MCF 10A (cell line): ENCODE results near the gene ITIH4. TPM values are rescaled to one million over a fixed set of nuclear protein-coding genes. Genes with fewer than 3 reads are reported as not detected.

Source experiments
- BruUV-seq: library from RNA; stranded (reverse); fragments of 400-500 nt; replicated peaks from 2 replicates; lab custom pipeline; 2021; lab: Mats Ljungman, UMichigan
- CTCF ChIA-PET: fragments of 300-600 bp; sonication (Branson Sonifier 250); formaldehyde crosslinking; extraction: SDS; loops from one replicate; lab custom pipeline; 2021; ENCODE audit warnings: antibody characterized with exemption, inconsistent platforms; lab: Yijun Ruan, JAX
- POLR2A ChIA-PET: fragments of 300-600, 350-650 bp; sonication (Branson Sonifier 250); formaldehyde crosslinking; extraction: SDS; loops from one replicate; lab custom pipeline; 2020; ENCODE audit warnings: antibody characterized with exemption, inconsistent platforms; lab: Yijun Ruan, JAX
- DNase-seq: peaks from one replicate; pipeline ENCODE4 v3.0.0-alpha.2; 2018; ENCODE audit not compliant: unreplicated experiment
- H3K27ac Mint-ChIP-seq: one replicate; pipeline ENCODE4 v1.8.0; 2022; ENCODE audit warnings: mild to moderate bottlenecking, low read depth, mixed read lengths; ENCODE audit not compliant: unreplicated experiment
- H3K27me3 Mint-ChIP-seq: one replicate; pipeline ENCODE4 v1.8.0; 2022; ENCODE audit warnings: mixed read lengths; ENCODE audit not compliant: insufficient read depth, unreplicated experiment
- H3K36me3 Mint-ChIP-seq: one replicate; pipeline ENCODE4 v1.8.0; 2022; ENCODE audit warnings: mild to moderate bottlenecking, moderate library complexity, mixed read lengths; ENCODE audit not compliant: insufficient read depth, unreplicated experiment
- H3K4me1 Mint-ChIP-seq: one replicate; pipeline ENCODE4 v1.8.0; 2022; ENCODE audit warnings: mixed read lengths; ENCODE audit not compliant: insufficient read depth, unreplicated experiment
- H3K4me3 Mint-ChIP-seq: one replicate; pipeline ENCODE4 v1.8.0; 2022; ENCODE audit warnings: mild to moderate bottlenecking, moderate library complexity, mixed read lengths; ENCODE audit not compliant: unreplicated experiment
- H3K9me3 Mint-ChIP-seq: one replicate; pipeline ENCODE4 v1.8.0; 2022; ENCODE audit warnings: mixed read lengths; ENCODE audit not compliant: unreplicated experiment
- CTCF ChIP-seq: fragments of 200-600 bp; IDR thresholded peaks from one replicate; pipeline ENCODE4 v1.8.0; 2022; ENCODE audit warnings: antibody characterized with exemption, mild to moderate bottlenecking; ENCODE audit not compliant: unreplicated experiment
- intact Hi-C: fragments of 100-400 bp; cut with micrococcal nuclease; formaldehyde crosslinking; loops from 2 replicates; pipeline ENCODE4 v1.14.1; 2022
- total RNA-seq: library from RNA; stranded (reverse); gene quantifications from 2 replicates; pipeline ENCODE4 v1.2.3, GENCODE V29; 2022

The ITIH4 gene
- total RNA-seq, 1 experiment from 2014 or later: 0.58 TPM

GRCh38 chr3:52791366-52791765 is 39.1 kb downstream of the ITIH4 start:
- POLR2A ChIA-PET: no interaction called here
- no peak for TF ChIP-seq CTCF
- no peak for DNase-seq
- intact Hi-C loops: no loop called here
- BruUV-seq: no TSS peak
- Mint-ChIP-seq H3K27ac (no peak overlapping the region), H3K9me3 (no peaks in the 10 kb centered on the region), H3K27me3 (no peaks in the 10 kb centered on the region), H3K4me1 (peaks cover 6% of the 10 kb centered on the region), H3K36me3 (no peaks in the 10 kb centered on the region), H3K4me3 (no peak overlapping the region)
- CTCF ChIA-PET: interaction anchor here (0.6 to 1.4 kb wide), 2 partner anchors 21 to 940 kb away, joined by 3 read pairs; no protein-coding TSS in a partner anchor

GRCh38 chr3:52790741-52791140 is 39.7 kb downstream of the ITIH4 start:
- Mint-ChIP-seq H3K4me1 (peaks cover 6% of the 10 kb centered on the region), H3K9me3 (no peaks in the 10 kb centered on the region), H3K36me3 (no peaks in the 10 kb centered on the region), H3K27ac (no peak overlapping the region), H3K4me3 (no peak overlapping the region), H3K27me3 (no peaks in the 10 kb centered on the region)
- no peak for DNase-seq
- no peak for TF ChIP-seq CTCF
- POLR2A ChIA-PET: no interaction called here
- no TSS peak for BruUV-seq
- CTCF ChIA-PET: no interaction called here
- intact Hi-C loops: no loop called here

- POLR2A ChIA-PET: no interaction called here
- H3K9me3 Mint-ChIP-seq: no peaks in the 10 kb centered on the region
- no TSS peak for BruUV-seq
- CTCF ChIA-PET: no interaction called here
- no peak for DNase-seq
- no peak for TF ChIP-seq CTCF
- intact Hi-C loops: no loop called here
- H3K4me1 Mint-ChIP-seq: peaks cover 6% of the 10 kb centered on the region
- H3K4me3 Mint-ChIP-seq: no peak overlapping the region
- no peaks in the 10 kb centered on the region for H3K36me3 Mint-ChIP-seq
- no peaks in the 10 kb centered on the region for H3K27me3 Mint-ChIP-seq
- H3K27ac Mint-ChIP-seq: no peak overlapping the region
These were observed 40.1 kb downstream of the ITIH4 start for GRCh38 chr3:52790337-52790736.

- no peak overlapping the region for H3K27ac Mint-ChIP-seq
- intact Hi-C loops: no loop called here
- ChIA-PET CTCF (interaction anchor here (0.6 to 1.1 kb wide), 2 partner anchors 10 to 407 kb away, joined by 3 to 4 read pairs; no protein-coding TSS in a partner anchor), POLR2A (no interaction called here)
- no peak for TF ChIP-seq CTCF
- no peaks in the 10 kb centered on the region for H3K9me3 Mint-ChIP-seq
- no peaks in the 10 kb centered on the region for H3K27me3 Mint-ChIP-seq
- H3K36me3 Mint-ChIP-seq: no peaks in the 10 kb centered on the region
- BruUV-seq: no TSS peak
- H3K4me3 Mint-ChIP-seq: no peak overlapping the region
- no peak for DNase-seq
- H3K4me1 Mint-ChIP-seq: peaks cover 6% of the 10 kb centered on the region
These were observed 40.8 kb downstream of the ITIH4 start for GRCh38 chr3:52789746-52790040.
